ENCODE results near the gene SYNPR.

- TF ChIP-seq CTCF (IDR thresholded peaks at IDR 0.05; ENCODE audit: poor library complexity, severe bottlenecking) (no peak), POLR2AphosphoS5 (IDR thresholded peaks at IDR 0.05) (no peak), EP300 (conservative IDR thresholded peaks at IDR 0.05; ENCODE audit: poor library complexity, severe bottlenecking) (no peak), EZH2 (IDR thresholded peaks at IDR 0.05; ENCODE audit: borderline replicate concordance, insufficient read depth, low read length, poor library complexity, severe bottlenecking) (no peak), SMC3 (conservative IDR thresholded peaks at IDR 0.05; ENCODE audit: poor library complexity) (no peak), MXI1 (conservative IDR thresholded peaks at IDR 0.05; ENCODE audit: poor library complexity, severe bottlenecking) (no peak), RAD21 (conservative IDR thresholded peaks at IDR 0.05) (no peak), REST (IDR thresholded peaks at IDR 0.05; ENCODE audit: borderline replicate concordance) (no peak), TAF1 (IDR thresholded peaks at IDR 0.05; ENCODE audit: low read depth) (no peak)
These were observed 109.5 kb downstream of the SYNPR start for GRCh38 chr3:63387568-63387967.
